Trophoblast cell (in vitro differentiated cells and primary cell): ENCODE results near the gene REEP3.

Source experiments
- DNase-seq, 2 donors: peaks; one replicate each; pipeline ENCODE4 v3.0.0-alpha.2; 2016
- H2AFZ ChIP-seq: 2 replicates; pipeline ENCODE4 v1.6.1; 2013; ENCODE audit warnings: low read length, moderate library complexity, mild to moderate bottlenecking; ENCODE audit not compliant: insufficient read depth, poor library complexity
- H2AK5ac ChIP-seq: 2 replicates; pipeline ENCODE4 v1.6.1; 2013; ENCODE audit warnings: mild to moderate bottlenecking, low read length
- H2BK120ac ChIP-seq: 2 replicates; pipeline ENCODE4 v1.6.1; 2013; ENCODE audit warnings: low read length, mild to moderate bottlenecking, moderate library complexity; ENCODE audit not compliant: insufficient read depth, poor library complexity
- H2BK12ac ChIP-seq: 2 replicates; pipeline ENCODE4 v1.6.1; 2013; ENCODE audit warnings: mild to moderate bottlenecking, low read length, moderate library complexity
- H2BK5ac ChIP-seq: 2 replicates; pipeline ENCODE4 v1.6.1; 2013; ENCODE audit warnings: low read length, low read depth, moderate library complexity, mild to moderate bottlenecking; ENCODE audit not compliant: poor library complexity
- H3K14ac ChIP-seq: 2 replicates; pipeline ENCODE4 v1.6.1; 2013; ENCODE audit warnings: mild to moderate bottlenecking, low read length
- H3K18ac ChIP-seq: 2 replicates; pipeline ENCODE4 v1.6.1; 2013; ENCODE audit warnings: mild to moderate bottlenecking, low read length
- H3K23ac ChIP-seq: 2 replicates; pipeline ENCODE4 v1.6.1; 2013; ENCODE audit warnings: low read length
- H3K27ac ChIP-seq: 2 replicates; pipeline ENCODE4 v1.5.1; 2013; ENCODE audit warnings: low read depth, mild to moderate bottlenecking, inconsistent platforms, low read length, moderate library complexity
- H3K27me3 ChIP-seq: 2 replicates; pipeline ENCODE4 v1.6.1; 2013; ENCODE audit warnings: inconsistent platforms, mild to moderate bottlenecking, low read length, moderate library complexity; ENCODE audit not compliant: insufficient read depth
- H3K36me3 ChIP-seq, 2 experiments: 1 replicate in 1 of 2; 2 replicates in 1 of 2; pipeline ENCODE4 v1.6.1; 2013; ENCODE audit warnings: low read length in 2 of 2, mild to moderate bottlenecking in 2 of 2, moderate library complexity in 1 of 2; ENCODE audit not compliant: insufficient read depth in 2 of 2, control insufficient read depth in 1 of 2
- H3K4ac ChIP-seq: 2 replicates; pipeline ENCODE4 v1.6.1; 2013; ENCODE audit warnings: low read depth, mild to moderate bottlenecking, low read length, moderate library complexity
- H3K4me1 ChIP-seq, 2 experiments: 1 replicate in 1 of 2; 2 replicates in 1 of 2; pipeline ENCODE4 v1.6.1; 2013; ENCODE audit warnings: low read length in 2 of 2, mild to moderate bottlenecking in 2 of 2, moderate library complexity in 1 of 2; ENCODE audit not compliant: insufficient read depth in 2 of 2, control insufficient read depth in 1 of 2
- H3K4me2 ChIP-seq: 2 replicates; pipeline ENCODE4 v1.6.1; 2013; ENCODE audit warnings: inconsistent platforms, mild to moderate bottlenecking, low read length, moderate library complexity
- H3K4me3 ChIP-seq: 2 replicates; pipeline ENCODE4 v1.5.1; 2013; ENCODE audit warnings: mild to moderate bottlenecking, low read depth, low read length, inconsistent platforms
- H3K79me1 ChIP-seq: one replicate; pipeline ENCODE4 v1.6.1; 2013; ENCODE audit warnings: low read length
- H3K79me2 ChIP-seq: 2 replicates; pipeline ENCODE4 v1.6.1; 2013; ENCODE audit warnings: low read length, mild to moderate bottlenecking; ENCODE audit not compliant: control insufficient read depth, insufficient read depth, poor library complexity
- H3K9ac ChIP-seq: 2 replicates; pipeline ENCODE4 v1.6.1; 2013; ENCODE audit warnings: mild to moderate bottlenecking, low read length
- H3K9me3 ChIP-seq: 2 replicates; pipeline ENCODE4 v1.6.1; 2013; ENCODE audit warnings: low read depth, mild to moderate bottlenecking, control low read depth, inconsistent platforms, low read length; ENCODE audit not compliant: insufficient read depth
- H4K12ac ChIP-seq: 2 replicates; pipeline ENCODE4 v1.6.1; 2013; ENCODE audit warnings: low read depth, mild to moderate bottlenecking, low read length, moderate library complexity
- H4K8ac ChIP-seq: 2 replicates; pipeline ENCODE4 v1.6.1; 2013; ENCODE audit warnings: low read depth, mild to moderate bottlenecking, low read length, moderate library complexity
- H4K91ac ChIP-seq: one replicate; pipeline ENCODE4 v1.6.1; 2013; ENCODE audit warnings: low read depth, mild to moderate bottlenecking, low read length, moderate library complexity
- WGBS: extraction: QIAGEN DNeasy Blood & Tissue Kit; methylation state at CpG from one replicate; pipeline ENCODE4 v1.1.7; 2013; ENCODE audit warnings: missing lambda C conversion rate; ENCODE audit not compliant: insufficient read length, insufficient coverage; ENCODE audit errors: extremely low coverage; 5-methylcytosine and 5-hydroxymethylcytosine counted together

Gene REEP3

DNA sequence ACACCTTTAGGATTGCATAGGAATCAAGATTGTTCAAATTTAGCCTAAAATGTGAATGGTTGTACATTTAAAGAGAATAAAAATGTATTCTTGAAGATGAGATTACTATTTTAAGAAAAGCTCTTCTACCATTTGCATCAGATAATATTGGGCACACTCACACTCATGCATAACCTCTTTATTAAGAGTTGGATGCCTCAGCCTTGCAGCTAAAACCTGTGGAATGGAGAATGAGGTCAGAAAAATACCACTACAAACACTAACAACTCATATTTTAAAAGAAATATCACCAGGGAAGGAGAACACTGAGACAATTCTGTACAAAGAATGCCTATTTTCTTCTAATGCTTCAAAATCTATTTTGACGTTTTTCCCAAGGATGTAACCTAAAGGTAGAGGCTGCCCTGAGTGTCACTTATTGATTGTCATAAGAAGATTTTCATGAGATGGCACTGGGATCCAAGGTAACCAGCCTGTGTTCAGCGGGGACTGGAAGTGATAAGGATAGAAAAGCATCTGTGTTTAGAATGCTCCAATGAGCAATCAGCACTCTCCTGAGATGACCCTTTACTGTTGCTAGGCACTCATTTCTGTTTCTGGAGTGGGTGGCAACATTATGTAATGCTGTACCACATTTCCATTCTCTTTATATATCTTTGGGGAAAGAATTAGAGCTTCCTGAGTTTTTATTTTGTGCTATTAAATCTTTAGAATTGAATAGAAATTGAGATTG, 26.6 kb downstream of the REEP3 start:
- no peak overlapping the region for H2AK5ac ChIP-seq
- H4K91ac ChIP-seq = no peak overlapping the region
- no peak overlapping the region for H4K8ac ChIP-seq
- no peaks in the 10 kb centered on the region for H3K4me1 ChIP-seq
- H3K4me3 ChIP-seq = no peak overlapping the region
- no CpG with 5 or more reads among the region's 2 CpGs for WGBS
- no peaks in the 10 kb centered on the region for H3K36me3 ChIP-seq
- no peaks in the 10 kb centered on the region for H3K9me3 ChIP-seq
- no peaks in the 10 kb centered on the region for H3K27me3 ChIP-seq
- H3K79me2 ChIP-seq = no peaks in the 10 kb centered on the region
- DNase-seq = peak in 1 of 2 donors; percentile 37
- no peak overlapping the region for H2AFZ ChIP-seq
- no peak overlapping the region for H3K27ac ChIP-seq
- H3K4me2 ChIP-seq = no peak overlapping the region
- H4K12ac ChIP-seq = no peak overlapping the region
- H3K9ac ChIP-seq = no peak overlapping the region
- H3K18ac ChIP-seq = no peak overlapping the region
- H2BK12ac ChIP-seq = no peak overlapping the region
- H2BK5ac ChIP-seq = no peak overlapping the region
- no peak overlapping the region for H3K23ac ChIP-seq
- no peak overlapping the region for H2BK120ac ChIP-seq
- no peak overlapping the region for H3K14ac ChIP-seq
- H3K4ac ChIP-seq = no peak overlapping the region
- H3K79me1 ChIP-seq = no peaks in the 10 kb centered on the region

DNA sequence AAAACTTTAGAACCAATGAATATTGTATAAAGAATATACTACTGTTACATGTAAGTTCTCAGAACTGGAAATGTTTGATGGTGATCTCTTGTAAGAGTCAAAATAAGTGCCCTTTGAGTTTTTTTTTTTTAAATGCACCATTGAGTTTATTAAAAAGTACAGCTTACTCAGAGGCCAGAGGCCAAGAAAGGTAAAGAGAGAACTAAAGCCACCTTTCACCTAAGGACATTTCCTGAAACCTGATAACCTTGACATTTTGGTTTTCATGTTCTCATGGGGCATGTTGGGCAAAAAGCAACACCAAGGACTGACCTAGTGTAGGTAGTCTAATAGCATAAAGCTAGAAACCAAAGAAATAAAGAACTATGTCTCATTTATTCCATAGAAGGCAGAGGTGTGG, 27.7 kb downstream of the REEP3 start:
- no peak overlapping the region for H3K18ac ChIP-seq
- H2BK12ac ChIP-seq = no peak overlapping the region
- no peak overlapping the region for H3K27ac ChIP-seq
- no peaks in the 10 kb centered on the region for H3K79me1 ChIP-seq
- H4K12ac ChIP-seq = no peak overlapping the region
- DNase-seq = no peak
- H3K27me3 ChIP-seq = no peaks in the 10 kb centered on the region
- H3K4me1 ChIP-seq = no peaks in the 10 kb centered on the region
- H4K8ac ChIP-seq = no peak overlapping the region
- no peak overlapping the region for H4K91ac ChIP-seq
- H3K9ac ChIP-seq = no peak overlapping the region
- H3K23ac ChIP-seq = no peak overlapping the region
- H3K14ac ChIP-seq = no peak overlapping the region
- H3K4ac ChIP-seq = no peak overlapping the region
- no peaks in the 10 kb centered on the region for H3K79me2 ChIP-seq
- H2BK120ac ChIP-seq = no peak overlapping the region
- no peak overlapping the region for H3K4me2 ChIP-seq
- no peaks in the 10 kb centered on the region for H3K9me3 ChIP-seq
- no peak overlapping the region for H2BK5ac ChIP-seq
- no peak overlapping the region for H2AK5ac ChIP-seq
- no peak overlapping the region for H3K4me3 ChIP-seq
- no peak overlapping the region for H2AFZ ChIP-seq
- no peaks in the 10 kb centered on the region for H3K36me3 ChIP-seq

DNA sequence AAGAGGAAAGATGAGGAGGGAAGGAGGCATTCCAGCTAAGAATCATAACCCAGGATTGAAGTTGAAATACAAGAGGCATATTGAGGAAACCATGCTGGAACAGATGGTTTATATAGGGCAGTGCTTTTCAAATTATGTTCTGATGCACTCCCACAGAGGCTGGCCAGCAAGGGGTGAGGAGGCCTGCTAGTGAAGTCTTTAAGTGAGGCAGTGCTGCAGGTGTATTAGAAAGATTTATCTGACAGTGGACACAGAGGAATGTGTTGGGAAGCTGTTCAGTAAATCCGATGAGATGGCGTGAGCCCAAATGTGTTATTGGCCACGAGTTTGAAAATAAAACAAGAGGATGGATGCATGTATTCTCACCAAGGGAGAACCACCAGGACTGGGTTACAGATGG, 28.6 kb downstream of the REEP3 start:
- Histone ChIP-seq H3K23ac (no peak overlapping the region), H3K27ac (no peak overlapping the region), H3K14ac (no peak overlapping the region), H3K4me3 (no peak overlapping the region), H3K4me2 (no peak overlapping the region), H2AFZ (no peak overlapping the region), H2BK120ac (no peak overlapping the region), H3K36me3 (no peaks in the 10 kb centered on the region), H3K4me1 (no peaks in the 10 kb centered on the region), H3K9me3 (no peaks in the 10 kb centered on the region), H4K8ac (no peak overlapping the region), H2BK12ac (no peak overlapping the region), H3K27me3 (no peaks in the 10 kb centered on the region), H2AK5ac (no peak overlapping the region), H4K12ac (no peak overlapping the region), H4K91ac (no peak overlapping the region), H3K9ac (no peak overlapping the region), H2BK5ac (no peak overlapping the region), H3K79me1 (no peaks in the 10 kb centered on the region), H3K79me2 (no peaks in the 10 kb centered on the region), H3K18ac (no peak overlapping the region), H3K4ac (no peak overlapping the region)
- WGBS = no CpG with 5 or more reads among the region's 3 CpGs
- DNase-seq = no peak

DNA sequence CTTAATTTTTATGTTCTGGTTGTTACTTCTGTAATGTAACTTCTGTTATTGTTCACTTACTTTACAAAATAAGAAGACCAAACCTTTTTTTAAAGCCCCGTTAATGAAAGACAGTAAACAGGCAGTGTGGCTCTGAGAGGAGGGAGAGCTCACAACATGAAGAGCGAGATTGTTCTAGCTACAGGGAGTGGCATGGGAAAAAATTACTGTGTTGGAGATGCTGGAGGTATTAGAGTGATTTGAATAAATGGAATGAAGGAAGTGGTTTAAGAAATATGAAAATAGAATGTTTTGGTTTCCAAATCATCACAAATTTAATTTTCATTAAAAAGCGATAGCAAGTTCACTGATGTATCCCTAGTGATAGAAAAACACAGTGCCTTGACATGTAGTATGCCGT, 31.8 kb downstream of the REEP3 start:
- Histone ChIP-seq H3K4me1 (no peaks in the 10 kb centered on the region), H3K4me3 (no peak overlapping the region), H4K8ac (no peak overlapping the region), H3K14ac (no peak overlapping the region), H3K79me1 (no peaks in the 10 kb centered on the region), H3K27me3 (no peaks in the 10 kb centered on the region), H3K36me3 (no peaks in the 10 kb centered on the region), H3K27ac (no peak overlapping the region), H3K4me2 (no peak overlapping the region), H3K79me2 (no peaks in the 10 kb centered on the region), H3K4ac (no peak overlapping the region), H2BK5ac (no peak overlapping the region), H2BK12ac (no peak overlapping the region), H3K18ac (no peak overlapping the region), H4K91ac (no peak overlapping the region), H3K9ac (no peak overlapping the region), H3K9me3 (no peaks in the 10 kb centered on the region), H4K12ac (no peak overlapping the region), H2BK120ac (no peak overlapping the region), H2AK5ac (no peak overlapping the region), H2AFZ (no peak overlapping the region), H3K23ac (no peak overlapping the region)
- no CpG with 5 or more reads among the region's 4 CpGs for WGBS
- DNase-seq = peak; percentile 7 to 58
